Measurements from ENCODE around the gene C16orf46. TPM values are rescaled to one million over a fixed set of nuclear protein-coding genes. Genes with fewer than 3 reads are reported as not detected.

C16orf46 gene
- total and polyA plus RNA-seq, 9 donors = 0.36 to 3.8 (median 0.82) TPM; not detected in 1

DNA sequence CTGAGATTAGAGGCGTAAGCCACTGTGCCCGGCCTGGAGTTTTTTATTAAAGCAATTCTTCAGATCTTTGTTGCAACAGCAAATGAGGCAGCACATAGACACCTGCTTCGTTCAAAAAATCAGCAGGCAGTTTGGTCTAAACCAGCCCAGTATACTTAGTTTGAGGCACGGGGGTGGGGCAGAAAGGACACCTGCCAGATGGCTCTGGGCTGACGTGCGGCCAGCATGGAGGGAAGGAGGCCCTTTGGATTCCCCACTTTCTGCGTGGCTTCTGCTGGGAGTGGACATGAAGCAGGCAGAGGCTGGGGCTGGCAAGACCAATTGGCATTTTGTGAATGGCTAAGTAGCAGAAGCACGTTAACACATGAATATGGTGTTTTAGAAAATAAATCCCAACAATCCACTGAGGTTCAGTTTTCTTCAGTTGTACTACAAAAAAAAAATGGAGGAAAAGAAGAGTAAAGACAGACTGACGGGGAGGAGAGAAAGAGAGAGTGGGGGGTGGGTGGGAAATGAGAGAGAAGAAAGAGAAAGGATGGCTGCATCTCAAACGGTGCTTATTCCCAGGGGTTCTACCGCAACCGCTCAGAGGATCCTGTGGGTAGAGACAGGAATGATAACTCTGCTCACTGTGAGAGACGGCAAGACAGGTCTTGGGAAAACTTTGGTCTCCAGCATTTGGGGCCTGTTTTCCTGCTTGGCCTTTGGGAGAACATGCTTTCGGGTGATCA lies 16.3 kb downstream of the C16orf46 start:
- TF ChIP-seq, protein P1, sequence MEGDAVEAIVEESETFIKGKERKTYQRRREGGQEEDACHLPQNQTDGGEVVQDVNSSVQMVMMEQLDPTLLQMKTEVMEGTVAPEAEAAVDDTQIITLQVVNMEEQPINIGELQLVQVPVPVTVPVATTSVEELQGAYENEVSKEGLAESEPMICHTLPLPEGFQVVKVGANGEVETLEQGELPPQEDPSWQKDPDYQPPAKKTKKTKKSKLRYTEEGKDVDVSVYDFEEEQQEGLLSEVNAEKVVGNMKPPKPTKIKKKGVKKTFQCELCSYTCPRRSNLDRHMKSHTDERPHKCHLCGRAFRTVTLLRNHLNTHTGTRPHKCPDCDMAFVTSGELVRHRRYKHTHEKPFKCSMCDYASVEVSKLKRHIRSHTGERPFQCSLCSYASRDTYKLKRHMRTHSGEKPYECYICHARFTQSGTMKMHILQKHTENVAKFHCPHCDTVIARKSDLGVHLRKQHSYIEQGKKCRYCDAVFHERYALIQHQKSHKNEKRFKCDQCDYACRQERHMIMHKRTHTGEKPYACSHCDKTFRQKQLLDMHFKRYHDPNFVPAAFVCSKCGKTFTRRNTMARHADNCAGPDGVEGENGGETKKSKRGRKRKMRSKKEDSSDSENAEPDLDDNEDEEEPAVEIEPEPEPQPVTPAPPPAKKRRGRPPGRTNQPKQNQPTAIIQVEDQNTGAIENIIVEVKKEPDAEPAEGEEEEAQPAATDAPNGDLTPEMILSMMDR (IDR thresholded peaks at IDR 0.05) = no peak
- TF ChIP-seq POLR2A (IDR thresholded peaks at IDR 0.05) = no peak
- TF ChIP-seq EP300 (IDR thresholded peaks at IDR 0.05) = no peak
- no peak overlapping the region for H3K27ac ChIP-seq
- no peaks in the 10 kb centered on the region for H3K27me3 ChIP-seq
- H3K4me3 ChIP-seq = no peak overlapping the region
- no peaks in the 10 kb centered on the region for H3K4me1 ChIP-seq (ENCODE audit: insufficient read depth)
- 86 to 88% (median 88%) methylated on average over 14 of the region's 14 CpGs for WGBS, 3 donors
- no peaks in the 10 kb centered on the region for H3K9me3 ChIP-seq
- no peaks in the 10 kb centered on the region for H3K36me3 ChIP-seq
- intact Hi-C loops (cut with DNase I) = no loop called here
- no peak for DNase-seq

DNA sequence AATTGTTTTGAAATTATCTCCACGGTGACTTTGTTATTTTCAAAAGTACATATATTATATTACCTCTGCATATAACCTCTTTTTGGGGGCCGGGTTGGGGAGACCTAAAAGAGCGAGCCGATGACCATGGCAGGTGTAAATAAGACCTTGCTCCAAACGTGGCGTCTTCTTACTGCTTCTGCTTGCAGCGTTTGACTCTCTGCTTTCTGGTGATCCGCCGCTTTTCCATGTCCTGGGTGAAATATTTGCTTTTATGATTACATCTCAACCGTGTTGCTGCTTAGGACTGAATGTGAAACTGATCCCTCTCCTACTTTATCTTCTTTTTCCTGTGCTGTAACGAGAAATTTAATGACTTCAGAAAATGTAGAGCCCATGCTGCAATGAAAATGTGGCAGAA lies 23.3 kb downstream of the C16orf46 start:
- no peaks in the 10 kb centered on the region for H3K27me3 ChIP-seq
- TF ChIP-seq EP300 (IDR thresholded peaks at IDR 0.05) (no peak), POLR2A (IDR thresholded peaks at IDR 0.05) (no peak)
- TF ChIP-seq, protein P1 (IDR thresholded peaks at IDR 0.05) = no peak
- H3K4me1 ChIP-seq (ENCODE audit: insufficient read depth) = no peaks in the 10 kb centered on the region
- no peaks in the 10 kb centered on the region for H3K36me3 ChIP-seq
- intact Hi-C loops (cut with DNase I) = no loop called here
- H3K9me3 ChIP-seq = no peaks in the 10 kb centered on the region
- H3K4me3 ChIP-seq = no peak overlapping the region
- no peak for DNase-seq
- 75 to 81% (median 81%) methylated on average over 11 of the region's 11 CpGs for WGBS, 3 donors
- H3K27ac ChIP-seq = no peak overlapping the region

DNA sequence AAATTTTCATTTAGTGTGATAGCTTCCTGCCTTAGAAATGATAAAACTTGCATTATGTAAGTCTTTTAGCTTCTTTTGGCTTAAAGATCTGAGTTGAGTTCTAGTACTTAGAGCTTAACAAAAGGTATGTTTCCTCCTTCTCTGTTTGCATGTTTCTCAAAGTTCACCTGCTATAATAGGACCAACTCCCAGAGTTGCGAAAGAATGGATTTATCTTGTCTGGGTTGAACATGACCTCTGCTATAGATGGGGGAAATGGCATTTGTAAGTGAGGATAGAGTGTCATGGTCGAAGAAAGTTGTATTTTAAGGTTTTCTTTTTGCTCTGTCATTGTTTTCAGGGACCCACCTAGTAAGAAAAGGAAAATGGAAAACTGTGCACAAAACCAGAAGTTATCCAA lies 34.2 kb downstream of the C16orf46 start:
- intact Hi-C loops (cut with DNase I) = no loop called here
- no peak overlapping the region for H3K27ac ChIP-seq
- no peaks in the 10 kb centered on the region for H3K27me3 ChIP-seq
- no peak overlapping the region for H3K4me3 ChIP-seq
- no peak for DNase-seq
- TF ChIP-seq, protein P1 (IDR thresholded peaks at IDR 0.05) = no peak
- no peak for TF ChIP-seq POLR2A (IDR thresholded peaks at IDR 0.05)
- no peak for TF ChIP-seq EP300 (IDR thresholded peaks at IDR 0.05)
- H3K4me1 ChIP-seq (ENCODE audit: insufficient read depth) = peaks cover 1% of the 10 kb centered on the region
- H3K9me3 ChIP-seq = no peaks in the 10 kb centered on the region
- no peaks in the 10 kb centered on the region for H3K36me3 ChIP-seq
- WGBS, 3 donors = 95 to 98% (median 97%) methylated on average over 2 of the region's 2 CpGs

DNA sequence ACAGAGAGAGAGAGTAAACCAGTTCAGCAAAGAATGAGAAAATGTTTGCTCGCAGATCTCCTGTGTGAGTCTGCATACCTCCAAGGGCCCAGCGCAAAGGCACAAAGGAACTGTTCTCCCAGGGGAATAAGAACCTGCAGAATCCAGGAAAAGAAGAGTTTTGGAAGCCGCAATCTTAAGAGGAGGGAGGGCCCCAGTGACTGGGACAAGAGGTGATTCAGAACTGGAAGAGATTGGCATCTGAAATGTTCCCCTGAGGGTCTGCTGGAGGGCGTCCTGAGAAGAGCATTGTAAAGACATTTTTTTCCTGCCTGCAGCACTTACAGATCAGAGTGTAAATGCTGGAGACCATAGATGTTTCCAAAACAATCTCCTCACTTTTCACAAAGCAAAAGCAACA lies 35.3 kb downstream of the C16orf46 start:
- TF ChIP-seq, protein P1 (IDR thresholded peaks at IDR 0.05) = no peak
- no peak for TF ChIP-seq POLR2A (IDR thresholded peaks at IDR 0.05)
- TF ChIP-seq EP300 (IDR thresholded peaks at IDR 0.05) = no peak

More for the DNA sequence above, 35.3 kb downstream of the C16orf46 start:
- Histone ChIP-seq H3K27ac (no peak overlapping the region), H3K4me1 (ENCODE audit: insufficient read depth) (peaks cover 4% of the 10 kb centered on the region), H3K27me3 (no peaks in the 10 kb centered on the region), H3K4me3 (no peak overlapping the region), H3K9me3 (no peaks in the 10 kb centered on the region), H3K36me3 (no peaks in the 10 kb centered on the region)
- intact Hi-C loops (cut with DNase I) = no loop called here
- no peak for DNase-seq
- WGBS, 3 donors = 92 to 93% (median 93%) methylated on average over 4 of the region's 4 CpGs

Data from ovary (tissue), 9 donors.